Mucosa of descending colon (tissue), 3 donors: ENCODE data around the gene MYH6. TPM values are rescaled to one million over a fixed set of nuclear protein-coding genes. Genes with fewer than 3 reads are reported as not detected.
"Not testable (repeated sequence)": the region's sequence is repeated elsewhere in the genome, so short reads cannot be mapped to it uniquely, and the experiment has no call there.

Experiments
- ATAC-seq: fragments of 200-7000 bp; cut with Tn5 transposase; one replicate; pipeline ENCODE4 v1.9.1; 2020; ENCODE audit warnings: mild to moderate bottlenecking, moderate library complexity
- DNase-seq, 3 donors: peaks; one replicate each; pipeline ENCODE4 v3.0.0-alpha.2; 2020
- H3K36me3 ChIP-seq: fragments of 200-600 bp; one replicate; pipeline ENCODE4 v1.8.0; 2021; ENCODE audit warnings: low read depth, mild to moderate bottlenecking
- H3K4me1 ChIP-seq: fragments of 200-600 bp; one replicate; pipeline ENCODE4 v1.8.0; 2021; ENCODE audit warnings: low read depth, mild to moderate bottlenecking
- H3K4me3 ChIP-seq: fragments of 200-600 bp; one replicate; pipeline ENCODE4 v1.8.0; 2021; ENCODE audit warnings: mild to moderate bottlenecking
- H3K9me3 ChIP-seq: fragments of 200-600 bp; one replicate; pipeline ENCODE4 v1.8.0; 2021; ENCODE audit warnings: mild to moderate bottlenecking
- CTCF ChIP-seq: fragments of 200-600 bp; IDR thresholded peaks from one replicate; pipeline ENCODE4 v1.8.0; 2022; ENCODE audit warnings: antibody characterized with exemption, mild to moderate bottlenecking
- intact Hi-C, 2 donors: fragments of 100-400 bp; cut with DNase I in 1 of 2; cut with micrococcal nuclease in 1 of 2; formaldehyde crosslinking; loops; one replicate each; pipeline versions ENCODE4 v1.11.0 to v1.11.1; 2022; cut with DNase I, micrococcal nuclease
- total RNA-seq, 3 donors: library from RNA; stranded (reverse); fragmentation: NEBNext Ultra II Directional in 2 of 3; extraction: Animal tissue kit (Norgen Biotek cat#: 25700) in 2 of 3; gene quantifications; one replicate each; pipeline versions ENCODE4 v1.2.1 to v1.2.4, GENCODE V29; 2021 to 2023
- donor health status: DM: no; HTN: no; CAD: no; lungs with moderate emphysema.
- donor health status: DM: no; HTN: no; CAD: no.
- donor health status: DM: no; HTN: yes; CAD: no.

Gene MYH6
- total RNA-seq, 3 donors from 2014 or later, result 0.09 to 1.4 TPM; not detected in 1

- H3K9me3 ChIP-seq, result no peaks in the 10 kb centered on the region
- H3K4me3 ChIP-seq, result no peak overlapping the region
- no peaks in the 10 kb centered on the region for H3K4me1 ChIP-seq
- no peaks in the 10 kb centered on the region for H3K36me3 ChIP-seq
- TF ChIP-seq CTCF, result no peak
- DNase-seq (no peak), ATAC-seq (no peak)
- intact Hi-C loops, result no loop called here
Measured at GRCh38 chr14:23387916-23388882, 19.9 kb downstream of the MYH6 start.

GRCh38 chr14:23386999-23387398 lies 21.1 kb downstream of the MYH6 start:
- no peak for TF ChIP-seq CTCF
- intact Hi-C loops, result no loop called here
- Histone ChIP-seq H3K4me3 (no peak overlapping the region), H3K4me1 (no peaks in the 10 kb centered on the region), H3K36me3 (no peaks in the 10 kb centered on the region), H3K9me3 (no peaks in the 10 kb centered on the region)
- ATAC-seq (no peak), DNase-seq (no peak)

GRCh38 chr14:23386266-23386657 lies 21.8 kb downstream of the MYH6 start:
- intact Hi-C loops, ATAC-seq, H3K4me3 ChIP-seq, H3K9me3 ChIP-seq, H3K4me1 ChIP-seq, DNase-seq, H3K36me3 ChIP-seq: not testable (repeated sequence)

- Histone ChIP-seq H3K4me1 (no peaks in the 10 kb centered on the region), H3K4me3 (no peak overlapping the region), H3K36me3 (no peaks in the 10 kb centered on the region), H3K9me3 (no peaks in the 10 kb centered on the region)
- TF ChIP-seq CTCF, result no peak
- intact Hi-C loops, result no loop called here
- ATAC-seq (no peak), DNase-seq (no peak)
Measured at GRCh38 chr14:23385642-23386265, 22.3 kb downstream of the MYH6 start.

- Histone ChIP-seq H3K36me3 (no peaks in the 10 kb centered on the region), H3K9me3 (no peaks in the 10 kb centered on the region), H3K4me3 (no peak overlapping the region), H3K4me1 (no peaks in the 10 kb centered on the region)
- intact Hi-C loops, result no loop called here
- DNase-seq, result no peak
- TF ChIP-seq CTCF, result no peak
- ATAC-seq, result no peak
Measured at GRCh38 chr14:23385244-23385641, 22.8 kb downstream of the MYH6 start.
